Hepatocyte (in vitro differentiated cells): ENCODE results near the gene SULT1E1. TPM values are rescaled to one million over a fixed set of nuclear protein-coding genes. Genes with fewer than 3 reads are reported as not detected.

Experiments
- DNase-seq: peaks from one replicate; pipeline ENCODE4 v3.0.0-alpha.2; 2016; ENCODE audit warnings: low spot score
- H2AFZ ChIP-seq: fragments of 200-600 bp; sonication (generic); 2 replicates; pipeline ENCODE4 v1.6.0; 2016; ENCODE audit warnings: antibody characterized with exemption, mild to moderate bottlenecking
- H3K27ac ChIP-seq: fragments of 200-600 bp; sonication (generic); 2 replicates; pipeline ENCODE4 v1.5.1; 2016; ENCODE audit warnings: mild to moderate bottlenecking
- H3K27me3 ChIP-seq: fragments of 200-600 bp; sonication (generic); 2 replicates; pipeline ENCODE4 v1.6.1; 2016
- H3K36me3 ChIP-seq: fragments of 200-600 bp; sonication (generic); replicated peaks from 2 replicates; pipeline ENCODE4 v1.5.1; 2016; ENCODE audit warnings: low read depth; ENCODE audit not compliant: insufficient read depth
- H3K4me1 ChIP-seq: fragments of 200-600 bp; sonication (generic); 2 replicates; pipeline ENCODE4 v1.5.1; 2016; ENCODE audit warnings: mild to moderate bottlenecking, moderate library complexity; ENCODE audit not compliant: insufficient read depth
- H3K4me2 ChIP-seq: fragments of 200-600 bp; sonication (generic); 2 replicates; pipeline ENCODE4 v1.6.0; 2016
- H3K4me3 ChIP-seq: fragments of 200-600 bp; sonication (generic); 2 replicates; pipeline ENCODE4 v1.5.1; 2016; ENCODE audit warnings: mild to moderate bottlenecking
- H3K79me2 ChIP-seq: fragments of 200-600 bp; sonication (generic); 2 replicates; pipeline ENCODE4 v1.6.0; 2017; ENCODE audit warnings: mild to moderate bottlenecking
- H3K9me2 ChIP-seq: fragments of 200-600 bp; sonication (generic); replicated peaks from 2 replicates; pipeline ENCODE4 v1.6.0; 2017; ENCODE audit warnings: mild to moderate bottlenecking; ENCODE audit not compliant: insufficient read depth
- H3K9me3 ChIP-seq: fragments of 200-600 bp; sonication (generic); 2 replicates; pipeline ENCODE4 v1.5.1; 2016; ENCODE audit warnings: low read depth, mild to moderate bottlenecking
- H4K20me1 ChIP-seq: fragments of 200-600 bp; sonication (generic); 2 replicates; pipeline ENCODE4 v1.6.0; 2016; ENCODE audit warnings: mild to moderate bottlenecking; ENCODE audit not compliant: insufficient read depth, poor library complexity, severe bottlenecking
- EZH2 ChIP-seq: fragments of 200-600 bp; sonication (generic); IDR thresholded peaks from 2 replicates; pipeline ENCODE4 v1.6.1; 2016; ENCODE audit warnings: antibody characterized with exemption, mild to moderate bottlenecking, borderline replicate concordance
- EZH2phosphoT487 ChIP-seq: fragments of 200-600 bp; sonication (generic); IDR thresholded peaks from one replicate; pipeline ENCODE4 v1.6.1; 2018; ENCODE audit warnings: antibody characterized with exemption, mild to moderate bottlenecking, low read depth, moderate library complexity; ENCODE audit not compliant: unreplicated experiment, severe bottlenecking
- WGBS: methylation state at CpG from one replicate; pipeline ENCODE4 v1.1.6; 2016; ENCODE audit warnings: low lambda C conversion rate; ENCODE audit errors: missing lambda C conversion rate; 5-methylcytosine and 5-hydroxymethylcytosine counted together
- polyA plus RNA-seq: library from polyadenylated mRNA; unstranded; fragments of >200 nt; fragmentation: Nextera tagmentation; extraction: Ambion mirVana; gene quantifications from 2 replicates; pipeline ENCODE4 v1.2.1, GENCODE V29; 2016
- total RNA-seq: library from RNA; depleted of rRNA; stranded (reverse); fragments of >200 nt; gene quantifications from 2 replicates; pipeline ENCODE4 v1.2.3, GENCODE V29; 2014
- TF ChIP-seq, protein P1 (sequence below): fragments of 200-600 bp; sonication (generic); IDR thresholded peaks from 2 replicates; pipeline ENCODE4 v1.5.1; 2016; ENCODE audit warnings: antibody characterized with exemption, mild to moderate bottlenecking; ENCODE audit not compliant: poor library complexity

The SULT1E1 gene
- total and polyA plus RNA-seq, 2 experiments from 2014 or later = 42.1 to 72.5 TPM

DNA sequence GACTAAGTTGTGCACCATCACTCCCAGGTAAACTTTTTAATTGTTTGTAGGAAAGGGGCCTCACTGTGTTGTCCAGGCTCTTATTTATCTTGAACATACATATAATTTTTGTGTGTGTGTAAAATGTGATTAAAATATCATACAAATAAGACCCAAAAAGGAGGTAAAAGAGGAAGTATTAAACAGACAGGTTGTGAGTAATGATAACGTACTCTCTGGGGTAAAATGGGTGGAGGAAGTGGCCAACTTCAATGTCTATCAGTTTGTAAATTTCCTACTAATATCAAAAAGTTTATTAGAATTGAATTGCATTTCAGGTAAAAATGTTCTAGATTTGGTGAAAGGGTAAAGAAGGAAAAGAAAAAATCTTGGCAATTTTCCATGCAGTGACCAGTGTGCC lies 48.8 kb downstream of the SULT1E1 start:
- Histone ChIP-seq H3K27me3 (no peaks in the 10 kb centered on the region), H4K20me1 (no peaks in the 10 kb centered on the region), H3K4me3 (no peak overlapping the region), H3K9me2 (no peaks in the 10 kb centered on the region), H3K4me2 (no peak overlapping the region), H3K9me3 (no peaks in the 10 kb centered on the region), H3K79me2 (no peaks in the 10 kb centered on the region), H3K36me3 (no peaks in the 10 kb centered on the region), H3K27ac (no peak overlapping the region), H3K4me1 (no peaks in the 10 kb centered on the region), H2AFZ (no peak overlapping the region)
- DNase-seq = no peak
- TF ChIP-seq EZH2phosphoT487 = no peak
- TF ChIP-seq, protein P1, sequence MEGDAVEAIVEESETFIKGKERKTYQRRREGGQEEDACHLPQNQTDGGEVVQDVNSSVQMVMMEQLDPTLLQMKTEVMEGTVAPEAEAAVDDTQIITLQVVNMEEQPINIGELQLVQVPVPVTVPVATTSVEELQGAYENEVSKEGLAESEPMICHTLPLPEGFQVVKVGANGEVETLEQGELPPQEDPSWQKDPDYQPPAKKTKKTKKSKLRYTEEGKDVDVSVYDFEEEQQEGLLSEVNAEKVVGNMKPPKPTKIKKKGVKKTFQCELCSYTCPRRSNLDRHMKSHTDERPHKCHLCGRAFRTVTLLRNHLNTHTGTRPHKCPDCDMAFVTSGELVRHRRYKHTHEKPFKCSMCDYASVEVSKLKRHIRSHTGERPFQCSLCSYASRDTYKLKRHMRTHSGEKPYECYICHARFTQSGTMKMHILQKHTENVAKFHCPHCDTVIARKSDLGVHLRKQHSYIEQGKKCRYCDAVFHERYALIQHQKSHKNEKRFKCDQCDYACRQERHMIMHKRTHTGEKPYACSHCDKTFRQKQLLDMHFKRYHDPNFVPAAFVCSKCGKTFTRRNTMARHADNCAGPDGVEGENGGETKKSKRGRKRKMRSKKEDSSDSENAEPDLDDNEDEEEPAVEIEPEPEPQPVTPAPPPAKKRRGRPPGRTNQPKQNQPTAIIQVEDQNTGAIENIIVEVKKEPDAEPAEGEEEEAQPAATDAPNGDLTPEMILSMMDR = no peak
- TF ChIP-seq EZH2 = no peak
- 97% methylated on average over 1 of the region's 1 CpG for WGBS

DNA sequence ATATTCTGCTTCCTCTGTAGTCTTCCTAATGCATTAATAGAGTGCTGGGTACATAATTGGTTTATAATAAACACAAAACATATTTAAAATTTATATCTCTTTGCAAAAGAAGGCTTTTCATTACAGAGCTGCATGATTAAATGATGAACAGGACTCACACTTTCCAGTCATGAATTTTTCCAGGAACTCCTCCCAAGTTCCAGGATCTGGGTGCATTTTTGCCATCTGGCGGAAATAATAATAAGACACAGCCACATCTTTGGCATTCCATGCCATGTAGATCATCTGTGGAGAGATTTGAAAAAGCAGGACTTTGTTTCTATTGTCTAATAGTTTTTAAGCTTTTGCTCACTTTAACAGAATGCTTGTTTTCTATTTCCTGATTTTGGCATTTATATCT lies 59.3 kb downstream of the SULT1E1 start:
- Histone ChIP-seq H3K9me3 (no peaks in the 10 kb centered on the region), H3K9me2 (no peaks in the 10 kb centered on the region), H3K79me2 (no peaks in the 10 kb centered on the region), H3K36me3 (no peaks in the 10 kb centered on the region), H3K4me2 (no peak overlapping the region), H3K27me3 (no peaks in the 10 kb centered on the region), H3K27ac (no peak overlapping the region), H3K4me1 (no peaks in the 10 kb centered on the region), H2AFZ (no peak overlapping the region), H4K20me1 (no peaks in the 10 kb centered on the region), H3K4me3 (no peak overlapping the region)
- no peak for DNase-seq
- no peak for TF ChIP-seq EZH2phosphoT487
- no peak for TF ChIP-seq EZH2
- TF ChIP-seq, protein P1 = no peak
- 93% methylated on average over 1 of the region's 1 CpG for WGBS

DNA sequence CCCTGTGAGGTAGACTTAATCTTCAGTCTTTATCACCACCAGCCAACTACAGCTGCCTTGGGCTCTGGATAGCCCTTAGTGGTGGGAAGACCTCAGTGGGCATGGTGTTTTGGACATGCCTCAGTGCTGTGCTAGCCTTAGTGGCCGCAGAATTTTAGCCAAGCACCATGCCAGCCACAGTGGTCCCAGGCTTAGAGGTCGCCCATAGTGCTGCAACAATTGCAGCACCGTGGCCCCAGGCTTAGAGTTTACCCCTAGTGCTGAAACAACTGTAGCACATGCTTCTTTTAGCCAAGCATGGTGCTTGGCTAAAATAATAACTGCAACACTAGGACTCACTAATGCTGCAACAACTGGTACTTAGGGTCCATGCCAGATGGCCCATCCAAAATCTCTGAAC lies 60.6 kb downstream of the SULT1E1 start:
- Histone ChIP-seq H3K36me3 (no peaks in the 10 kb centered on the region), H3K4me3 (no peak overlapping the region), H3K9me3 (no peaks in the 10 kb centered on the region), H3K79me2 (no peaks in the 10 kb centered on the region), H4K20me1 (no peaks in the 10 kb centered on the region), H2AFZ (no peak overlapping the region), H3K4me1 (no peaks in the 10 kb centered on the region), H3K27ac (no peak overlapping the region), H3K27me3 (no peaks in the 10 kb centered on the region), H3K9me2 (no peaks in the 10 kb centered on the region), H3K4me2 (no peak overlapping the region)
- DNase-seq = no peak
- WGBS = 91% methylated on average over 3 of the region's 3 CpGs
- TF ChIP-seq, protein P1 = no peak
- TF ChIP-seq EZH2 = no peak
- no peak for TF ChIP-seq EZH2phosphoT487

DNA sequence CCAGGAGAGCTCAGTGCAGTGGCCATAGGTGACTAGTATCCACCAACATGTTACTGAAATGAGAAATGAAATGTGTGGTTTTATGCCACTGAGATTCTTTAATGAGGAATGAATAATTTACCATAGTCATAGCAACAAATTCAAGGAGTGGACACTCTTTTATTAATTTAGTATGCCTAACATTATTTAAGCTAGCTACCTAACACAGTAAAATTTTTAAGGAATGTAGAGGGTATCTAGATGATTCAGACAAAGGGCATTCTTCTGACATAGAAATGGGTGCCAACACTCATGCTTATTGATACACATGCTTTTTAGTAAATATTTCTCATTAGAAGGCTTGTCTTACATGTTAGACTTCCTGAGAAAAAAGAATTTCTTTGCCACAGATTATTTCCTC lies 66.2 kb downstream of the SULT1E1 start:
- no peaks in the 10 kb centered on the region for H3K79me2 ChIP-seq

More for the DNA sequence above, 66.2 kb downstream of the SULT1E1 start:
- Histone ChIP-seq H3K36me3 (no peaks in the 10 kb centered on the region), H3K9me3 (no peaks in the 10 kb centered on the region), H3K27ac (no peak overlapping the region), H3K27me3 (no peaks in the 10 kb centered on the region), H3K4me3 (no peak overlapping the region), H3K4me1 (no peaks in the 10 kb centered on the region), H4K20me1 (no peaks in the 10 kb centered on the region), H3K4me2 (no peak overlapping the region), H3K9me2 (no peaks in the 10 kb centered on the region), H2AFZ (no peak overlapping the region)
- DNase-seq = no peak
- no peak for TF ChIP-seq EZH2phosphoT487
- TF ChIP-seq, protein P1 = no peak
- TF ChIP-seq EZH2 = no peak

Other genes with a start within 250 kb of the SULT1E1 start
- gene UGT2A2, start 220.5 kb downstream of the SULT1E1 start, total RNA-seq = not detected in 2 replicates
- not detected in 2 replicates for gene UGT2A2, start 220.5 kb downstream of the SULT1E1 start, polyA plus RNA-seq
- 0.12 and 0.17 TPM in 2 replicates for gene UGT2A1, start 206.9 kb downstream of the SULT1E1 start, total RNA-seq
- gene UGT2A1, start 206.9 kb downstream of the SULT1E1 start, polyA plus RNA-seq = not detected in 2 replicates
- gene SULT1B1, start 99.5 kb downstream of the SULT1E1 start, total RNA-seq = 46.5 and 53.8 TPM in 2 replicates
- 10.1 and 10.7 TPM in 2 replicates for gene SULT1B1, start 99.5 kb downstream of the SULT1E1 start, polyA plus RNA-seq
- gene CSN1S1, start 70.9 kb upstream of the SULT1E1 start, total RNA-seq = not detected in 2 replicates
- gene CSN1S1, start 70.9 kb upstream of the SULT1E1 start, polyA plus RNA-seq = not detected in 2 replicates
- not detected in 2 replicates for gene CSN2, start 105.6 kb upstream of the SULT1E1 start, total RNA-seq
- gene CSN2, start 105.6 kb upstream of the SULT1E1 start, polyA plus RNA-seq = not detected in 2 replicates
- gene STATH, start 135.8 kb upstream of the SULT1E1 start, total RNA-seq = not detected in 2 replicates
- not detected in 2 replicates for gene STATH, start 135.8 kb upstream of the SULT1E1 start, polyA plus RNA-seq
- not detected in 2 replicates for gene HTN3, start 168.3 kb upstream of the SULT1E1 start, total RNA-seq
- not detected in 2 replicates for gene HTN3, start 168.3 kb upstream of the SULT1E1 start, polyA plus RNA-seq
- gene HTN1, start 190.3 kb upstream of the SULT1E1 start, total RNA-seq = not detected in 2 replicates
- not detected in 2 replicates for gene HTN1, start 190.3 kb upstream of the SULT1E1 start, polyA plus RNA-seq